ENCODE measurements around the gene ZNF273.

- TF ChIP-seq CTCF (conservative IDR thresholded peaks at IDR 0.05; ENCODE audit: low read length), result no peak
- TF ChIP-seq EZH2phosphoT487 (IDR thresholded peaks at IDR 0.05; ENCODE audit: borderline replicate concordance, low read depth, low read length), result no peak
These were observed 40.1 kb upstream of the ZNF273 start for GRCh38 chr7:64863021-64863420.

Data from OCI-LY7 (cell line).